SKM-1 treated with dmso at 0.1 percent for 144 hours (cell line): Measurements from ENCODE around the gene MAN1A1.
A peak's percentile ranks its signal among the peaks of the same experiment; 100 is the strongest.

Source experiments
- DNase-seq: peaks from one replicate; lab custom pipeline; 2025; ENCODE audit not compliant: unreplicated experiment; lab: John Stamatoyannopoulos, UW

Gene MAN1A1

GRCh38 chr6:119326291-119327005 is 23.1 kb downstream of the MAN1A1 start:
- DNase-seq, result no peak

- DNase-seq, result no peak
These were observed 23.8 kb downstream of the MAN1A1 start for GRCh38 chr6:119325559-119326265.

- DNase-seq, result no peak
These were observed 24.8 kb downstream of the MAN1A1 start for GRCh38 chr6:119324718-119325117.

DNA sequence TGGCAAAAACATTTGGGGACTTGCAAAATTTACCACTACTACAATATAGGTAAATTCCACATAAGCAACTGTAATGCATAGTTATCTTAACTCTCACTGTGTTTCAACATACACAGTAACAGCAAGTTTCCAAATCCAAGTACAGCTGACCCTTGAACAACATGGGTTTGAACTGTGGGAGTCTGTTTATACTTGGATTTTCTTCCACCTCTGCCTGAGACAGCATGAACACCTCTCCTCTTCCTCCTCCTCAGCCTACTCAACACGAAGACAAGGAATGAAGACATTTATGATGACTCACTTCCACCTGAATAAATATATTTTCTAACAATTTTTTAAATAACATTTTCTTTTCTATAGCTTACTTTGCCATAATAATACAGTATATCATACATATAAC is 25.6 kb downstream of the MAN1A1 start:
- DNase-seq, result no peak

DNA sequence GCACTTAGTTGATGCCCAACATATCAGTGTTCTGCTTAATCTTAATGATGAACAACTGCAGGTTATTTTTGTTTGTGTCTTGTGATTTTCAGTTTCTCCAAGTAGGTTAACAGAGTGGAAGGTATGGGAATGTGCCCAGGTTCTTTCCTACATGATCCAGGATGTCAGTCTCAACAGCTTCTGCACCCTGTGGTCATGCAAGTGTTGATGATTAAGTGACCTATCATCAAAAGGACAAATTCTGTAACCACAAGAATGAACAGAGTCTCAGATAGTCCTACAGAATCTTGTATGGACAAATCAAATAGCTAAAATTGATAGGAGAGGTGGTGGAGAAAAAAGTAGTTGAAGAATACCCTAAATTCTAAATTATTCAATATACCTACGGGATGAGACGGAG is 26.1 kb downstream of the MAN1A1 start:
- DNase-seq, result no peak

DNA sequence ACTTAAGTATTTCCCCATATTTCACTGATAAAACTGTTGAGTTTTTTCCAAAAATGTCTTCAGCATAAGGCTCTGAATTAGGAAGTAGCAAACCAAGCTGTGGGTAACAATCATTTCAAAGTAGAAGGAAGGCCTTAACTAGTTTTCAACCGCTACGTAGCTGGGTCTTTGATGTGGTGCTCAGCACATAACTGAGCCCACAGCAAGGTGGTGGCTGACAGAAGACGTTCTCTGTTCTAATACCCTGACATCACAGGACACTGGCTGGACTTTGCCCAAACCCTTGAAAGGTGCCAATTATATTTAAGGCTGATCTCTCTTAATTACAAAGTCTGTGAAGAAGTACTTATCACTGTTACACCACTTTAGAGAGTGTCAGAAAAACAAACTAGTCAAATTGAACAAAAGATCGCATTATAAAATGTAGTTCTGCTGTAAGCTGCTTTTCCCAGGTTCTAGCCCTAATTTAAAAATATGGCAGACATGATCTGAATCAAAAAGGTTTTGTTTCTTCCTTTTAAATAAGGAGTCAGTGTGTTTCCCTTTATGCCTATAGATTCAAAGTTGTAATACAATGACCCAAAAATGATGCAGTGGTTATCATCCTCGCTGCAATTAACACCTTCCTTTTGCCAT is 26.7 kb downstream of the MAN1A1 start:
- DNase-seq, result no peak

- DNase-seq, result no peak
These were observed 27.5 kb downstream of the MAN1A1 start for GRCh38 chr6:119322034-119322433.

DNA sequence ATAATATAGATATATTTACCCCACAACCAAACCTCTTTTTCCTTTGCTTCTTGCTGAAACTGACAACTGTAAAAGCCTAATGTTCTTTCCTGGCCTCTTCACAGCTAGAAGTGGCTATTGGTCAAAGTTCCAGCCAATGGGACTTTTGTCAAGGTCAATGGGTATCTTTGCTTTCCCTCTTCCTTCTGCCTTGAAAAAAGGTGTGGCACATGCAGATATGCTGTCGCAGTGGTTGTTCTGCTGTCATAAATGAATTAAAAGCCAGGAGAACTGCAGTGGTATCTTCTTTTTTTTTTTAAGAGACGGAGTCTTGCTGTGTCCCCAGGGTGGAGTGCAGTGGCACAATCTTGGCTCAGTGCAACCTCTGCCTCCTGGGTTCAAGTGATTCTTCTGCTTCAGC is 29.9 kb downstream of the MAN1A1 start:
- DNase-seq, result no peak

DNA sequence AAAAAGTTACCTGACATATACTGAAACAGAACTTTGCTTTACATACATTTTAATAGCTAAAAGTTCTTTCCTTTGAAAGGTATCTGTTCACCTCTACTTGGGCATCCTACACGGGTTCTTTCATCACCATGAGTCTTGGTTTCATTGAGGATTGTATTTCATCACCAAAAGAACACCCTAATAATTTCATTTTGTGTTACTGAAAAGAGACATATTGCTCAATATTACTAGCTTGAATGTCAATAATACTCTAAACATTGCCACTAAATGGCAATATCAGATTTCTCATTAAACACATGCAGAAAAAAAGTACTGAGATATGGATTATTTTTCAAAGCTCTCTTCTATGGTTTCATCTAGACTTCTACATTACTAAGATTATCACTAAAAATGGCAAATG is 30.8 kb downstream of the MAN1A1 start:
- DNase-seq, result no peak

DNA sequence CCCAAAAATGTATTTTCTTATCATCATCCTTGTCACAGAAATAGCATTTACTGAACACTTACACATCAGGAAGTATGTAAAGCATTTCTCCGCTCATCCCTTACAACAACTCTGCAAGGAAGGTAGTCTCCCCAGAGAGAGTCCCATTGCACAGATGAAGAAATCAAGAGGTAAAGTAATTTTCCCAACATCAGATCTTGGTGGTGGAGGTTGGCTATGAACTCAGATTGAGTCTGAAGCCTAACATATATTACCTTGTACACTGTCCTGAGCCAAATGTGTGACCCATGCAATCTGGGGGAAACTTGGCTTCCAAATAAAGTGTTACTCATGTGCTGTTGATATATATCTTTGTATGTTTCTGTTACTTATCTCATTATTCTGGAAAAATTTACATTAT is 31.4 kb downstream of the MAN1A1 start:
- no peak for DNase-seq

- DNase-seq, result no peak
These were observed 32.6 kb downstream of the MAN1A1 start for GRCh38 chr6:119317007-119317406.

DNA sequence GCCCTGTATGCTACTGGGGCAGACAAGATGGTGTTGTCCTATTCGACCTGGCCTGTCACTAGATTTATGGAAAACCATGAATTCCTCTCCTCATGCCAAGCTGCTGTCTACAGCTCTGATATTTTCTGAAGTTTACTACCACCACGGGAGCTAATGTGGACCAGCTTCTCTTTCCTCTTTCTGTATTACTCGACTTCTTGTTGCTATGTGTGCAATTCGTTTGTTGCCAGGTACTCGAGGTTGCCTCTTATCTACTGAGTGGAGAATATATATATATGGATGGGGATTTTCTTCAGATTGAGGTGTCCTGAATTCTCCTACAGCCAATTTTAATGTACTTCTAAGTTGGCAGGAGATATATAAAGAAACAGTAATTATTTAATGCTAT is 34.7 kb downstream of the MAN1A1 start:
- DNase-seq, result peak; percentile 27

DNA sequence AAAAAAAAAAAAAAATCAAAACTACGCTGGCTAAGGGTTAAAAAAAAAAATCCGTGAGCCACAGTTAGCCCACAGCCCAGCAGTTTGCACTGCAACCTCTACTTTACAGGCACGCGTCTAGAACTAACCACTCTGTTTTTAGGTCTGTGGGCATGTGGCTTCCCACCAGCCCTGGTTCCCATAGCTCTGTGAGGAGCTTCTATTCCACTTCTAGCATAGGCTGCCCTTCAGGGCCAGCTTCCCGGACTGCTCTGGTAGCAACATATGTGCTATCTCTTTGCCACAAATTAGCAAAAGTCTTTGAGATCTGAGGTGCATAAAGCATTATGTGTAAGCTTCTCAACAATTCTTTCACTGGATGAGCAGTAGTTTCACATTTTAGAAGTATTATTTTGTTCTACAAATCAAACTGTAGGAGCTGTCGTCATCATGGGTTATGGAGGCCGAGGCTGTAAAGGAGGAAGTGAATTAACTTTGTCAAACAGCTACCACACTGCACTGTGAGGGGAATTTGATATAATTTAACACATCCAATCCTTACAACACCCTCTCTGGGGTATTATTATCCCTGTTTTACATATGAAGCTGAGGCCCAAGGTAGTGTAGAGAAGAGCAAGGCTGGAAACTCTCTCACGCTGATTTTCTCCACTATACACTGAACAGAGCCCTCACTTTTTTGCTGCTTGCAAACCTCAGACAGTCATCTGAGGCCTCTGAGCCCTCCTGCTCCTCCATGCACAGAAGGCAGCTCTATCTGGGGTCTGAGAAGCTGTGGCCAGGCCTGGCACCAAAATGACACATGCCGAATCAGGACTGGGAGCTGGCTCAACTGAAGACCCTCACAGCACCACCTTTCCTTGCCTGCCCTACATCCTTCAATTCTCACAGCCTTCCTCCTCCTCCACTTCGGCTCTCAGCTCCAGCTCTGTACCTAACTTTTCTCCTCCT is 35.4 kb downstream of the MAN1A1 start:
- peak; percentile 37 for DNase-seq

DNA sequence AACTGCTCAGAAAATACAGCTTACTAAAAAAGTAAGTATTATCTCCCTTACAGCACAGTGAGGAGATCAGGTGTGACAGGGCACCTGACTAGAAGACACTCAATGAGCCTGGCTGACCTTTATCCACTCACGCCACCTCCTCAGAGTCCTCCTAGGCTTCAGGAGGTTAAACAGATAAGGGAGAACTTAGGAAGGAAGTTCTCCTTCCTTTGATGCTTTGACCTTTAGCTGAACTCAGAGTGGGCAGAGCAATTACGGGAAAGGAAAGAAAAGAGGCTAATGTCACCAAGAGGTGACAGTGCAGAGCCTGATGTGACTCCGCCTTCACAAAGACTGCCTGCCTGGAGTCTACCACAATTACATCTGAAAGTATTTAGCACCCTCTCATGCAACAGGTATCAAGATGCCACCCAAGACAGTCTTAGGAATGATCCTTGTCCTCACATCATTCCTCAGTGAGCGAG is 36.7 kb downstream of the MAN1A1 start:
- DNase-seq, result peak; percentile 81

DNA sequence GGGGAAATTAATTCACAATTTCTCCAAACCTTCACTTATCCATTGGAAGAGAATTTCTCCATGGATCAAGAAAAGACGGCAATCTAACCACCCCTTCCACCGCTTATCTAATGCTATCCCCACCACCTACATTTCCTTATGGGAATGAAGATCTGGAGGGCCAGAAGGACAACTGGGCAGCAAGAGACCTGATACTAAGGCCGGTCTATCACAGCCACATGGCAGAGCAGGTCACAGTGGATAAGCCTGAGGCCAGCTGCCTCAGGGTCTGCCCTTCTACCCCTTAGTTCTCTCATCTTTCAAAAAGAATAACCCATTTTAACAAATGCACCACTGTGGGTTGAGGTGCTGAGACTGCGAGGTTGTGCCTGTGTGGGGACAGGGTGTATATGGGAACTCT is 37.1 kb downstream of the MAN1A1 start:
- no peak for DNase-seq

GRCh38 chr6:119311514-119312142 is 37.9 kb downstream of the MAN1A1 start:
- no peak for DNase-seq

GRCh38 chr6:119310486-119311036 is 39.0 kb downstream of the MAN1A1 start:
- no peak for DNase-seq

DNA sequence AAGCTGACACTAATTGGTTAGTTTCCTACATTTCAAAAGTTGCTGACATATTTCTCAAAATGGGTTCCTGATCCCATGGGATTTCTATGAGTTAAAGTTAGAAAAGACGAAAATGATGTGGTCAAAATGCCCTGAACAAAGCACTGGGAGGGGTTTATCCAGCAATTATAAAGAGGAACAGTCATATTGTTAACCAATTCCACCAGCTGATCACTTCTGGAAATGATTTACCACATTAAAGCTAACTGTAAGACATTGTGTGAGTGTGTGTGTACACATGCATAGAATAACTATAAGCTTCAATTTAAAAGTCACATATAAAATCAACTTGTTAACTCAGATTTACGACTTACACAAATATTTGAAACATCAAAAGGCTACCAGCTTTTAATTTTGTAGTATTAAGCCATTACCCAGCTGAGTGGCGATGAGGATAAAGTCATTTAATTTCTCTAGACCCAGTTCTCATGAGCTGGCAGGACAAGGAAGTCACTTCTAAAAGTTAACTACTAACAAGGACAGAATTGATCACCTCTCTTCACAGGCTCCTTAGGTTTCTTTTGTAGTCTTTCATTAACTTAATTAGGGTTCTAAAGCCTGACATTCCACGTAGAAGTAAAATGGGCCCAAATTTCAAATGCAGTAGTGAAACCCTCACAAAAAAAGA is 40.4 kb downstream of the MAN1A1 start:
- no peak for DNase-seq

GRCh38 chr6:119308048-119308570 is 41.5 kb downstream of the MAN1A1 start:
- DNase-seq, result peak; percentile 36
